ENCODE results near the gene MYO10.

DNA sequence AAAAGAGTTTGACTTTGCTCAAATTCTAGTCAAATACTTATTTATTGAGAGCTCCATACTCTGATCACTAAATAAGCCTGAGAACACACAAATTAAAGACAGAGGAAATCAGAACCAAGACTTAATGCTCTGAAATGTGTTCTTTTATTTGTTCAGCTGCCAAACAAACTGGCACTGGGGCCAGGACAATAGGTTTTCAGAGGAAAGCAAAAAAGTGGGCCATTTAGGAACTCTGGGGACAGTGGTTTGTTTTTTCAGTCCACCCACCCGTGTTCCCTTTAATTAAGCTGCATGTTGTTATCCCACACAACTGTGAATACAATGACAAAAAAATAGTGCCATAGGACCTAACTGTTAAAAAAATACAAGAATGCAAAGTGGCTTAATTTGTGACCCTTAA, 223.9 kb downstream of the MYO10 start:
- TF ChIP-seq POLR2A (IDR thresholded peaks at IDR 0.05; ENCODE audit: low read depth, low read length) (no peak), POLR2AphosphoS5 (IDR thresholded peaks at IDR 0.05; ENCODE audit: low read depth, low read length) (no peak), TAF1 (IDR thresholded peaks at IDR 0.05; ENCODE audit: low read depth, low read length) (no peak), PAX5 (IDR thresholded peaks at IDR 0.05; ENCODE audit: insufficient read depth, low read length, severe bottlenecking) (no peak)
